DMS153 (cell line): ENCODE results near the gene RAB11FIP3.
"Not testable (repeated sequence)": the region's sequence is repeated elsewhere in the genome, so short reads cannot be mapped to it uniquely, and the experiment has no call there.

Experiments used
- DNase-seq: peaks from one replicate; lab custom pipeline; 2025; lab: John Stamatoyannopoulos, UW

Gene RAB11FIP3

DNA sequence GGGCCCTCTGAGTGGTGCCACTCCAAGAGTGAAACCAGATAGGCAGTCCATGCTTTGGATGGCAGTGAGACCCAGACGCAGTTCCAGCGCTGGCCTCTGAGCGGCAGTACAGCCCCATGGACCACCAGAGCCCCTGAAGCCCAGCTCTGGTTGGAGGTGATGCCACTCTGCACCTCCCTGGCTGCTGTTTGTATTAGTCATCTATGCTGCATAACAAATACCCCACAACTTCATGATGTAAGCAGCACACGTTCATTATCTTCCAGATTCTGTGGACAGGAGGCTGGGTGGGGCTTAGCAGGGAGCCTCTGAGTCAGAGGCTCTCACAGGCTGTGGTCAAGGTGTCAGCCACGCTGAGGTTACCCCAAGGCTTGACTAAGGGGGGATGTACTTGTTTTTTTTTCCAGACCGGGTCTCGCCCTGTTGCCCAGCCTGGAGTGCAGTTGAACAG lies 33.5 kb upstream of the RAB11FIP3 start:
- no peak for DNase-seq

GRCh38 chr16:392450-393030 lies 32.9 kb upstream of the RAB11FIP3 start:
- no peak for DNase-seq

- DNase-seq: peak; percentile 42
Observed at GRCh38 chr16:396199-396598, 29.2 kb upstream of the RAB11FIP3 start.

DNA sequence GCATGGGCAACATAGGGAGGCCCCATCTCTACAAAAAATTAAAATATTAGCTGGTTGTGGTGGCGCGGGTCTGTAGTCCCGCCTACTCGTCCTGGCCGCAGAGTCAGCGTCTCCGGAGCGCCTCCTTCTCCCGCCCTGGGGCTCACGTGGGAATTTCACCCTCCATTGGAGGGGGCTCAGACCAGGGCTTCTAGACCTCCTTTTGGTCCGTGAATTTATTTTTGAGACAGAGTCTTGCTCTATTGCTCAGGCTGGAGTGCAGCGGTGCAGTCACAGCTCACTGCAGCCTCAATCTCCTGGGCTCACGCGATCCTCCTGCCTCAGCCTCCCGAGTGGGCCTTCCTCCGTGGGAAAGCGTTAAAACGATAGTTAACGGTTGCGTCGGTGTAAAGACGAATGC lies 28.8 kb upstream of the RAB11FIP3 start:
- DNase-seq: no peak

- no peak for DNase-seq
Observed at GRCh38 chr16:397135-397661, 28.3 kb upstream of the RAB11FIP3 start, which contains the start of gene NME4. Gene NME4, plus strand, starts transcription at chr16:397199. Its CDS starts 24 bp downstream, at chr16:397223.

GRCh38 chr16:397736-398332 lies 27.6 kb upstream of the RAB11FIP3 start:
- no peak for DNase-seq

GRCh38 chr16:398561-399339 lies 26.7 kb upstream of the RAB11FIP3 start:
- no peak for DNase-seq

- no peak for DNase-seq
Observed at GRCh38 chr16:399340-400019, 26.0 kb upstream of the RAB11FIP3 start.

- no peak for DNase-seq
Observed at GRCh38 chr16:400061-400591, 25.3 kb upstream of the RAB11FIP3 start.

DNA sequence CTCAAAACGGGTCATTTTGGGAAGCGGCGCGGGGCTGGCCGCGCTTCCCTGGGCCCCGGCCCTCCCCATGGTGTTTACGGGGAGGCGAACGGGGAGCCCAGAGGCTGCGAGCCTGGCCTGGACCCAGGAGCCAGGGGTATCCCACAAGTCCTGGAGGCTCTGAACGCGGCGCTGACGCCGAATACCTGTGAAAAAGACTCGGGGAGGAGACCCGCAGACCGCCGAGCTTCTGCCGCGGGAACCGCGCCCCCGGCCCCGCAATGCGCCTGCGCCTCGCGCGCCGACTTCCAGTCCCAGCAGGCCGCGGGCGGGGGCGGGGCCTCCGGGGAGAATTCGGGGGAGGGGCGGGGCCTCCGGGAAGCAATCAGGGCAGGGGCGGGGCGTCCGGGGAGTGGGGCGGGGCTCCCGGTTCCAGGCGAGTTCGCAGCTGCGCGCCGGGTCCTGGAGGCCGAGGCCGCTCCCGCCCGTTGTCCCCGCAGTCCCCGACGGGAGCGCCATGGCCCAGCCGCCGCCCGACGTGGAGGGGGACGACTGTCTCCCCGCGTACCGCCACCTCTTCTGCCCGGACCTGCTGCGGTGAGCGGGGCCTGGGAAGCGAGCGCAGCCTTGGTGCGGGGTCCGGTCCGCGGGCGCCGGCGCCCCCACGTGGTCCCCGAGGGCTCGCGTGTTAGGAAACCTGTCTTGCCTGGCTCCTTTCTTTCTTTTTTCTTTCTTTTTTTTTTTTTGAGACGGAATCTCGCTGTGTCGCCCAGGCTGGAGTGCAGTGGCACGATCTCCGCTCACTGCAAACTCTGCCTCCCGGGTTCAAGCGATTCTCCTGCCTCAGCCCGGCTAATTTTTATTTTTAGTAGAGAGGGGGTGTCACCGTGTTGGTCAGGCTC lies 23.7 kb upstream of the RAB11FIP3 start, which contains the start of gene DECR2:
DECR2 (plus strand) TSS at position 418 of the 881 bp plus-strand sequence; CDS start at position 497, 79 bp downstream.
- DNase-seq: peak; percentile 64

DNA sequence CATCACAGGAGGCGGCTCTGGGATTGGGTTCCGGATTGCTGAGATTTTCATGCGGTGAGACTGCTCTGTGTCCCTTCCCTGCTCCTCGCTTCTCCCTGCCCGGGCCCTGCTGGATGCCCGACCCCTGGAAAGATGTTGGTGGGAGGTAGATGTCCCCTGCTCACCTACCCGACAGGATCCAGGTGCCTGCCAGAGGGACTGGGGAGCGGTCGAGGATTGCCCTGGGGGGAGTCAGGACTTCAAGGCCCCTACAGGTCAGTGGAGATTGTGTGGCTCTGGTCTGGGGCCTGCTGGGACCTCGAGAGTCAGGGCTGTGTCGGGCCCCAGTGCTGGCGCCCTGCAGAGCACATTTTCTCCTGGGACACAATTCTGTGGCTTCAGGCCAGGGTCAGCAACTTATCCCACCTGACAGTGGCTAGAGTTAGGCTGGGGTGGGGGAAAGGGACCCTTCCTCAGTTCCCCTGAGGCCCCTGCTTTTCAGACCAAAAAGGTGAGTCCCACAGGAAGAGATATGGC lies 20.4 kb upstream of the RAB11FIP3 start:
- DNase-seq: no peak

- no peak for DNase-seq
Observed at GRCh38 chr16:405548-406506, 19.6 kb upstream of the RAB11FIP3 start.

- DNase-seq: no peak
Observed at GRCh38 chr16:407253-407652, 18.2 kb upstream of the RAB11FIP3 start.

- no peak for DNase-seq
Observed at GRCh38 chr16:410516-411178, 14.8 kb upstream of the RAB11FIP3 start.

GRCh38 chr16:411576-412265 lies 13.7 kb upstream of the RAB11FIP3 start:
- DNase-seq: no peak

DNA sequence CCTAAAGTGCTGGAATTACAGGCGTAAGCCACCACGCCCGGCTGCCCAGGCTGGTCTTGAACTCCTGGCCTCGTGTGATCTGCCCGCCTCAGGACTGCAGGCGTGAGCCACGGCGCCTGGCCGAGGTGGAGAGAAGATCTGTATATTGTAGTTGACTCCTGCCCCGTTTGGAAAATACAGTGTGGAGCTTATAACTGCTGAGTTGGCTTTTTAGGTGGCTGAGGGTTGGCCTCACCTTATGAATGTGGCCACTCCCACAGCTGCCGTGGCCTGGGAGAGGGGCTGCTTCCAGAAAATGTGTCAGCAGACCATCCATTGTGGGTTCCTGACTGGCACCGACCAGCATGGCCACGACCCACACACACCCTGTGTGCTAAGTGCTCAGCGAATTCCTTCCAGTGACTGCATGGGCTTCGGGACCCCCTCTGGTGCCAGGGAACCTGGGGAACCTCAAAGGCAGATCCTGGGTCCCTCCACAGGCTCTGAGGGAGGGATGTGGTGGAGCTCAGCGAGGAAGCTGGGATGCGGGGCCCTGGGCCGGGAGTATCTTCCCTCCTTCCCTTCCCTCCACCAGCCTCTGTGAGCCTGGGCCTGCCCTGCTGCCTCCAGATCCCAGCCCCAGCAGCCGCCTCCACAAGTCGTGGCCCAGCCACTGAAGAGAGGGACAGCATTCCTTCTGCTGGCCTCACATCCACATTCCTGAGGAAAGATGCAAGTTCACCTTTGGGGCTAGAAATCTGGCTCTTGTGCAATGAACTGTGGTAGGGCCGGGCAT lies 10.9 kb upstream of the RAB11FIP3 start:
- no peak for DNase-seq

DNA sequence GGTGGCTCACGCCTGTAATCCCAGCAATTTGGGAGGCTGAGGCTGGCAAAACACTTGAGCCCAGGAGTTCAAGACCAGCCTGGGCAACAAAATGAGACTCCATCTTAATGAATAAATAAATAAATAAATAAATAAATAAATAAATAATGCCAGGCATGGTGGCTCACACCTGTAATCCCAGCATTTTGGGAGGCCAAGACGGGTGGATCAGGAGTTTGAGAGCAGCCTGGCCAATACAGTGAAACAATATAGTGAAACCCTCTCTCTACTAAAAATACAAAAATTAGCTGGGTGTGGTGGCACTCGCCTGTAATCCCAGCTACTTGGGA lies 10.3 kb upstream of the RAB11FIP3 start:
- DNase-seq: not testable (repeated sequence)

DNA sequence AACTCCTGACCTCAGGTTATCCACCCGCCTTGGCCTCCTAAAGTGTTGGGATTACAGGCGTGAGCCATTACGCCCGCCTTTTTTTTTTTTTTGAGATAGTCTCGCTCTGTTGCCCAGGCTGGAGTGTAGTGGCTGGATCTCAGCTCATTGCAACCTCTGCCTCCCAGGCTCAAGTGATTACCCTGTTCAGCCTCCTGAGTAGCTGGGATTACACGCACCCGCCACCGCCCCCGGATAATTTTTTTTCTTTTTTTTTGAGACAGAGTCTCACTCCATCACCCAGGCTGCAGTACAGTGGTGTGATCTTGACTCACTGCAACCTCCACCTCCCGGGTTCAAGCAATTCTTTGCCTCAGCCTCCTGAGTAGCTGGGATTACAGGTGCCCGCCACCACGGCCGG lies 3.3 kb upstream of the RAB11FIP3 start:
- DNase-seq: not testable (repeated sequence)
